Spleen (tissue), 11 donors: ENCODE results near the gene NAA25. TPM values are rescaled to one million over a fixed set of nuclear protein-coding genes. Genes with fewer than 3 reads are reported as not detected.

ENCODE experiments used
- DNase-seq: peaks from one replicate; pipeline ENCODE4 v3.0.0-alpha.2; 2020
- H3K27ac ChIP-seq, 8 donors: fragments of 200-600 bp; sonication (generic) in 7 of 8; 1 replicate in 4 of 8; 2 replicates in 4 of 8; pipeline versions ENCODE4 v1.5.0 to v1.8.0; 2016 to 2021; ENCODE audit warnings: inconsistent platforms in 4 of 8, mild to moderate bottlenecking in 4 of 8, moderate library complexity in 1 of 8
- H3K27me3 ChIP-seq, 7 donors: fragments of 200-600 bp; sonication (generic) in 6 of 7; replicated peaks in 1 of 7; 1 replicate in 4 of 7; 2 replicates in 3 of 7; pipeline versions ENCODE4 v1.5.0 to v1.8.0; 2016 to 2021; ENCODE audit warnings: inconsistent platforms in 3 of 7, mild to moderate bottlenecking in 1 of 7
- H3K36me3 ChIP-seq, 6 donors: fragments of 200-600 bp; sonication (generic) in 5 of 6; 1 replicate in 4 of 6; 2 replicates in 2 of 6; pipeline versions ENCODE4 v1.5.0 to v1.8.0; 2016 to 2021; ENCODE audit warnings: inconsistent platforms in 2 of 6
- H3K4me1 ChIP-seq, 6 donors: fragments of 200-600 bp; sonication (generic) in 5 of 6; 1 replicate in 3 of 6; 2 replicates in 3 of 6; pipeline versions ENCODE4 v1.5.0 to v1.8.0; 2016 to 2021; ENCODE audit warnings: inconsistent platforms in 3 of 6
- H3K4me3 ChIP-seq, 8 donors: fragments of 200-600 bp; sonication (generic) in 7 of 8; 1 replicate in 4 of 8; 2 replicates in 4 of 8; pipeline versions ENCODE4 v1.5.0 to v1.8.0; 2016 to 2021; ENCODE audit warnings: inconsistent platforms in 4 of 8, mild to moderate bottlenecking in 4 of 8, moderate library complexity in 2 of 8
- H3K9me3 ChIP-seq, 8 donors: fragments of 200-600 bp; sonication (generic) in 7 of 8; 1 replicate in 4 of 8; 2 replicates in 4 of 8; pipeline versions ENCODE4 v1.5.0 to v1.8.0; 2016 to 2021; ENCODE audit warnings: inconsistent platforms in 4 of 8
- POLR2A ChIP-seq, 3 donors: fragments of 450-650 bp; IDR thresholded peaks; one replicate each; pipeline ENCODE4 v1.5.1; 2017; ENCODE audit warnings: antibody characterized with exemption in 3 of 3, mild to moderate bottlenecking in 1 of 3
- POLR2AphosphoS5 ChIP-seq, 3 donors: sonication (generic); formaldehyde crosslinking; IDR thresholded peaks; one replicate each; pipeline ENCODE4 v1.5.1; 2017; ENCODE audit warnings: antibody characterized with exemption in 3 of 3
- WGBS, 5 donors: extraction: QIAGEN DNeasy Blood & Tissue Kit in 3 of 5; methylation state at CpG; one replicate each; pipeline versions ENCODE4 v1.1.5 to v1.1.7; 2013 to 2018; 5-methylcytosine and 5-hydroxymethylcytosine counted together
- intact Hi-C: fragments of 100-400 bp; cut with DNase I; formaldehyde crosslinking; loops from one replicate; pipeline ENCODE4 v1.15.0; 2023; ENCODE audit warnings: low total_unique reads
- polyA plus RNA-seq, 3 donors: library from polyadenylated mRNA; stranded (reverse); fragments of 200-250 nt; gene quantifications; one replicate each; pipeline ENCODE4 v1.2.1, GENCODE V29; 2013
- total RNA-seq, 7 donors: library from RNA; depleted of rRNA in 3 of 7; stranded (reverse); fragments of >200 nt in 3 of 7; fragmentation: NEBNext Ultra II Directional in 4 of 7; extraction: Animal tissue kit (Norgen Biotek cat#: 25700) in 4 of 7; gene quantifications; one replicate each; pipeline versions ENCODE4 v1.1.0 to v1.2.1, GENCODE V29; 2016 to 2021
- TF ChIP-seq, protein P1 (sequence below), 11 experiments: fragments of 200-600 bp in 7 of 11; fragments of 450-650 bp in 4 of 11; sonication (generic) in 4 of 11; IDR thresholded peaks in 8 of 11; conservative IDR thresholded peaks in 3 of 11; 1 replicate in 7 of 11; 2 replicates in 4 of 11; pipeline versions ENCODE4 v1.4.0 to v1.8.0; 2016 to 2021; ENCODE audit warnings: antibody characterized with exemption in 11 of 11, inconsistent platforms in 4 of 11, mild to moderate bottlenecking in 1 of 11
- donor health status: healthy with polysubstance abuse.
- donor health status: DM: no; HTN: no; CAD: no; lungs with moderate emphysema.
- donor health status: DM: no; HTN: no; CAD: no.
- donor health status: Bipolar disorder and iron deficiency.
- donor health status: healthy.
- donor health status: DM: no; HTN: no; CAD: no.
- donor health status: DM: yes; HTN: yes; CAD: no.

Gene NAA25
- total and polyA plus RNA-seq, 10 donors, result 4.3 to 40.3 (median 27.1) TPM

DNA sequence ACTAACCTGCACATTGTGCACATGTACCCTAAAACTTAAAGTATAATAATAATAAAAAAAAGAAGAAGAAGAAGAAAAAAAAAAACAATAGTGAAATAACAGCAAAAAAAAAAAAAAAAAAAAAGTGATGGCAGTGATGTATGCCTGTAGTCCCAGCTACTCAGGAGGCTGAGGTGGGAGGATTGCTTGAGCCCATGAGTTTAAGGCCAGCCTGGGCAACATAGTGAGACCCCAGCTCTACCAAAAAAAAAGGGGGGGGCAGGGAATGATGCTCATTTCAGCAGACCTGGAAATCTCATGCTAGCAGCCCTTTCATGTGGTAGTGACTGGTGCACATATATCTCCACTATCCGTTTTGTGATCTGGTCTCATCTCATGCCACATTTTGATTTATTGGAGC is 37.5 kb upstream of the NAA25 start:
- DNase-seq, result no peak
- Histone ChIP-seq H3K36me3 (peaks cover 6 to 100% (median 95%) of the 10 kb centered on the region in 6 donors), H3K27ac (no peak overlapping the region), H3K27me3 (no peaks in the 10 kb centered on the region), H3K4me3 (no peak overlapping the region), H3K4me1 (peaks cover 0 to 40% (median 6%) of the 10 kb centered on the region in 6 donors), H3K9me3 (no peaks in the 10 kb centered on the region)
- WGBS, 5 donors, result 81 to 95% (median 87%) methylated on average over 1 of the region's 1 CpG
- TF ChIP-seq POLR2A (IDR thresholded peaks at IDR 0.05), result no peak
- TF ChIP-seq, protein P1, sequence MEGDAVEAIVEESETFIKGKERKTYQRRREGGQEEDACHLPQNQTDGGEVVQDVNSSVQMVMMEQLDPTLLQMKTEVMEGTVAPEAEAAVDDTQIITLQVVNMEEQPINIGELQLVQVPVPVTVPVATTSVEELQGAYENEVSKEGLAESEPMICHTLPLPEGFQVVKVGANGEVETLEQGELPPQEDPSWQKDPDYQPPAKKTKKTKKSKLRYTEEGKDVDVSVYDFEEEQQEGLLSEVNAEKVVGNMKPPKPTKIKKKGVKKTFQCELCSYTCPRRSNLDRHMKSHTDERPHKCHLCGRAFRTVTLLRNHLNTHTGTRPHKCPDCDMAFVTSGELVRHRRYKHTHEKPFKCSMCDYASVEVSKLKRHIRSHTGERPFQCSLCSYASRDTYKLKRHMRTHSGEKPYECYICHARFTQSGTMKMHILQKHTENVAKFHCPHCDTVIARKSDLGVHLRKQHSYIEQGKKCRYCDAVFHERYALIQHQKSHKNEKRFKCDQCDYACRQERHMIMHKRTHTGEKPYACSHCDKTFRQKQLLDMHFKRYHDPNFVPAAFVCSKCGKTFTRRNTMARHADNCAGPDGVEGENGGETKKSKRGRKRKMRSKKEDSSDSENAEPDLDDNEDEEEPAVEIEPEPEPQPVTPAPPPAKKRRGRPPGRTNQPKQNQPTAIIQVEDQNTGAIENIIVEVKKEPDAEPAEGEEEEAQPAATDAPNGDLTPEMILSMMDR (IDR thresholded peaks at IDR 0.05 in 8 of 11, conservative IDR thresholded peaks at IDR 0.05 in 3 of 11), result no peak
- TF ChIP-seq POLR2AphosphoS5 (IDR thresholded peaks at IDR 0.05), result no peak
- intact Hi-C loops, result no loop called here

DNA sequence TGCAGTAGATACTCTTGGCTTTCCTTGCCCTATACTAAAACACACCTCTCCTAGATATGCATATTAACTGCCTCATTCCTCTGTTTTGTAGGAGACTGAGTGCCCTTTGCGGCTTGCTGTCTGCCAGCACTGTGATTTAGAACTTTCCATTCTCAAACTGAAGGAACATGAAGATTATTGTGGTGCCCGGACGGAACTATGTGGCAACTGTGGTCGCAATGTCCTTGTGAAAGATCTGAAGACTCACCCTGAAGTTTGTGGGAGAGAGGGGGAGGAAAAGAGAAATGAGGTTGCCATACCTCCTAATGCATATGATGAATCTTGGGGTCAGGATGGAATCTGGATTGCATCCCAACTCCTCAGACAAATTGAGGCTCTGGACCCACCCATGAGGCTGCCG is 32.1 kb upstream of the NAA25 start:
- intact Hi-C loops, result no loop called here
- peak overlapping the region in 7 of 8 donors; percentile 3 to 76 (median 36) for H3K27ac ChIP-seq
- peak in 1 of 3 donors; percentile 49 for TF ChIP-seq POLR2AphosphoS5 (IDR thresholded peaks at IDR 0.05)
- TF ChIP-seq, protein P1 (IDR thresholded peaks at IDR 0.05 in 8 of 11, conservative IDR thresholded peaks at IDR 0.05 in 3 of 11), result no peak
- no peak for TF ChIP-seq POLR2A (IDR thresholded peaks at IDR 0.05)

DNA sequence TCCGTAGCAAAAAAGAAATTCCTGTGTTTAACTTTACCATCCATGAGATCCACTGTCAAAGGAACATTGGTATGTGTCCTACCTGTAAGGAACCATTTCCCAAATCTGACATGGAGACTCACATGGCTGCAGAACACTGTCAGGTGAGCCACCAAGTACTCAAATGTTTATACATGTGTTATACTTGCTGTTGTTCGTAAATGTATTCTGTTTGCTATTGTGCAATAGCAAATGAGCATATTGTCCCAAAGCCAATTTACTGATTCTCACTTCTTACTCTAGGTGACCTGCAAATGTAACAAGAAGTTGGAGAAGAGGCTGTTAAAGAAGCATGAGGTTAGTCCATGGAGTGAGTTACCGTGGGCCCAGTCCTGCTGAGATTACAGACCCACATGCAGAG is 26.1 kb upstream of the NAA25 start:
- H3K27ac ChIP-seq, result no peak overlapping the region
- peaks cover 20 to 57% (median 39%) of the 10 kb centered on the region in 6 donors for H3K4me1 ChIP-seq
- no peaks in the 10 kb centered on the region for H3K9me3 ChIP-seq
- WGBS, 5 donors, result 93 to 99% (median 95%) methylated on average over 3 of the region's 3 CpGs
- no peak overlapping the region for H3K4me3 ChIP-seq
- DNase-seq, result no peak
- TF ChIP-seq, protein P1 (IDR thresholded peaks at IDR 0.05 in 8 of 11, conservative IDR thresholded peaks at IDR 0.05 in 3 of 11), result no peak
- TF ChIP-seq POLR2A (IDR thresholded peaks at IDR 0.05), result no peak
- no peak for TF ChIP-seq POLR2AphosphoS5 (IDR thresholded peaks at IDR 0.05)
- H3K36me3 ChIP-seq, result peaks cover 4 to 83% (median 54%) of the 10 kb centered on the region in 6 donors
- H3K27me3 ChIP-seq, result no peaks in the 10 kb centered on the region
- intact Hi-C loops, result no loop called here

More for the DNA sequence above, 32.1 kb upstream of the NAA25 start:
- H3K4me3 ChIP-seq, result no peak overlapping the region
- peaks cover 0 to 38% (median 10%) of the 10 kb centered on the region in 6 donors for H3K4me1 ChIP-seq
- DNase-seq, result no peak
- no peaks in the 10 kb centered on the region for H3K9me3 ChIP-seq
- WGBS, 5 donors, result 52 to 85% (median 69%) methylated on average over 5 of the region's 5 CpGs
- H3K27me3 ChIP-seq, result no peaks in the 10 kb centered on the region
- peaks cover 0 to 100% (median 98%) of the 10 kb centered on the region in 6 donors for H3K36me3 ChIP-seq

DNA sequence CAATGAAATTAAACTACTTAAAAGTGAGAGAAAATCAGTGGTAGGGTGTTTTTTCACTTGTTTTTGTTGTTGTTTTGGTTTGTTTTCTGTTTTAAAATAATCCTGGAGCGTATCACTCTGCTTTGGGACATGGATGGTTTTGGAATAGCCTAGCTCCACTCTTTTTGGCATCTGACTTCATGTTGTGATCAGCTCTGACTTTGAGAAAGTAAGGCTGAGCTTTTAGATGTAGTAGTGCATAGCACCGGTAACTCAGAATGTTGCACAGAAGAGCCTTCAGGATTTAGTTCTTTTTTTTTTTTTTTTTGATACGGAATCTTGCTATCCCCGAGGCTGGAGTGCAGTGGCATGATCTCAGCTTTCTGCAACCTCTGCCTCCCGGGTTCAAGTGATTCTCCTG is 24.8 kb upstream of the NAA25 start:
- TF ChIP-seq POLR2AphosphoS5 (IDR thresholded peaks at IDR 0.05) (no peak), POLR2A (IDR thresholded peaks at IDR 0.05) (no peak)
- TF ChIP-seq, protein P1 (IDR thresholded peaks at IDR 0.05 in 8 of 11, conservative IDR thresholded peaks at IDR 0.05 in 3 of 11), result no peak
- Histone ChIP-seq H3K27me3 (no peaks in the 10 kb centered on the region), H3K27ac (peak overlapping the region in 4 of 8 donors; percentile 10 to 97 (median 54)), H3K4me3 (no peak overlapping the region), H3K36me3 (peaks cover 4 to 69% (median 42%) of the 10 kb centered on the region in 6 donors), H3K4me1 (peaks cover 21 to 63% (median 50%) of the 10 kb centered on the region in 6 donors), H3K9me3 (no peaks in the 10 kb centered on the region)
- DNase-seq, result no peak
- intact Hi-C loops, result no loop called here
- WGBS, 5 donors, result 87 to 96% (median 94%) methylated on average over 5 of the region's 5 CpGs
